HG02943 (cell line): ENCODE measurements around the gene CHRNB1.

ENCODE experiments used
- ATAC-seq: cut with Tn5 transposase; IDR thresholded peaks from one replicate; pipeline ENCODE4 v1.9.1; 2021; ENCODE audit warnings: mild to moderate bottlenecking, low read depth, moderate library complexity; ENCODE audit not compliant: unreplicated experiment

CHRNB1 gene

GRCh38 chr17:7444682-7445618 lies at the start of gene CHRNB1:
CHRNB1 (plus strand) TSS chr17:7445061; CDS start chr17:7445128, 67 bp downstream.
- no peak for ATAC-seq

GRCh38 chr17:7396147-7396546 lies 48.7 kb upstream of the CHRNB1 start:
- ATAC-seq, result no peak

- no peak for ATAC-seq
Measured at GRCh38 chr17:7398612-7399011, 46.2 kb upstream of the CHRNB1 start.

GRCh38 chr17:7403043-7403726 lies 41.7 kb upstream of the CHRNB1 start:
- ATAC-seq, result no peak

- peak; percentile 19 for ATAC-seq
Measured at GRCh38 chr17:7403727-7403976, 41.2 kb upstream of the CHRNB1 start.

GRCh38 chr17:7403977-7404736 lies 40.7 kb upstream of the CHRNB1 start, which contains the start of gene TMEM256:
TMEM256 (minus strand) TSS chr17:7404097; CDS start chr17:7404084, 13 bp downstream.
- peak; percentile 83 for ATAC-seq

- ATAC-seq, result peak; percentile 15
Measured at GRCh38 chr17:7404737-7405349, 40.0 kb upstream of the CHRNB1 start.

GRCh38 chr17:7405350-7406234 lies 39.3 kb upstream of the CHRNB1 start:
- ATAC-seq, result no peak

GRCh38 chr17:7406235-7406825 lies 38.5 kb upstream of the CHRNB1 start:
- no peak for ATAC-seq

GRCh38 chr17:7407082-7407481 lies 37.8 kb upstream of the CHRNB1 start:
- no peak for ATAC-seq

- no peak for ATAC-seq
Measured at GRCh38 chr17:7407485-7408251, 37.2 kb upstream of the CHRNB1 start, which contains the start of gene NLGN2. NLGN2 (plus strand) TSS chr17:7407845; CDS start chr17:7408256, 411 bp downstream.

- ATAC-seq, result no peak
Measured at GRCh38 chr17:7408252-7408727, 36.6 kb upstream of the CHRNB1 start.

GRCh38 chr17:7408863-7409262 lies 36.0 kb upstream of the CHRNB1 start:
- no peak for ATAC-seq

- ATAC-seq, result no peak
Measured at GRCh38 chr17:7409716-7410115, 35.1 kb upstream of the CHRNB1 start.

GRCh38 chr17:7410634-7411426 lies 34.0 kb upstream of the CHRNB1 start:
- ATAC-seq, result no peak

GRCh38 chr17:7411427-7411750 lies 33.5 kb upstream of the CHRNB1 start:
- ATAC-seq, result no peak

GRCh38 chr17:7413346-7413985 lies 31.4 kb upstream of the CHRNB1 start:
- no peak for ATAC-seq
